ENCODE data around the gene DIABLO. TPM values are rescaled to one million over a fixed set of nuclear protein-coding genes. Genes with fewer than 3 reads are reported as not detected.

Gene DIABLO
- total RNA-seq, 1 donor from 2014 or later = 87.6 TPM

GRCh38 chr12:122185079-122185478, 40.8 kb downstream of the DIABLO start:
- no peak for TF ChIP-seq CTCF (IDR thresholded peaks at IDR 0.05; ENCODE audit: insufficient read depth, low read depth, low read length)
- no peak for TF ChIP-seq EZH2 (IDR thresholded peaks at IDR 0.05; ENCODE audit: insufficient read depth, low read length)
- H3K4me3 Mint-ChIP-seq (ENCODE audit: unreplicated experiment) = peak overlapping the region; percentile 40
- peaks cover 5% of the 10 kb centered on the region for H3K4me1 Mint-ChIP-seq (ENCODE audit: low read depth, unreplicated experiment)
- DNase-seq (ENCODE audit: low read depth) (no peak), FAIRE-seq (no peak)
- Histone ChIP-seq H3K4me2 (ENCODE audit: low read length) (no peak overlapping the region), H2AFZ (ENCODE audit: low read depth, low read length) (no peak overlapping the region), H3K79me2 (ENCODE audit: insufficient read depth, low read length) (no peaks in the 10 kb centered on the region), H3K4me3 (ENCODE audit: insufficient read depth, low read depth, low read length) (no peak overlapping the region), H3K27me3 (ENCODE audit: insufficient read depth, low read length) (no peaks in the 10 kb centered on the region), H3K4me1 (ENCODE audit: insufficient read depth, low read length) (peaks cover 5% of the 10 kb centered on the region), H4K20me1 (ENCODE audit: insufficient read depth, low read length) (no peaks in the 10 kb centered on the region), H3K27ac (ENCODE audit: low read depth, low read length) (no peak overlapping the region), H3K9me3 (ENCODE audit: insufficient read depth, low read depth, low read length) (no peaks in the 10 kb centered on the region), H3K9ac (ENCODE audit: low read length) (no peak overlapping the region), H3K36me3 (ENCODE audit: insufficient read depth, low read length) (no peaks in the 10 kb centered on the region)
- no peak overlapping the region for H3K27ac Mint-ChIP-seq (ENCODE audit: unreplicated experiment)
- H3K9me3 Mint-ChIP-seq (ENCODE audit: unreplicated experiment) = no peaks in the 10 kb centered on the region
- H3K36me3 Mint-ChIP-seq (ENCODE audit: low read depth, unreplicated experiment) = no peaks in the 10 kb centered on the region
- H3K27me3 Mint-ChIP-seq (ENCODE audit: low read depth, unreplicated experiment) = peaks cover 17% of the 10 kb centered on the region

- Mint-ChIP-seq H3K27me3 (ENCODE audit: low read depth, unreplicated experiment) (peaks cover 17% of the 10 kb centered on the region), H3K27ac (ENCODE audit: unreplicated experiment) (no peak overlapping the region), H3K4me1 (ENCODE audit: low read depth, unreplicated experiment) (peaks cover 7% of the 10 kb centered on the region), H3K36me3 (ENCODE audit: low read depth, unreplicated experiment) (no peaks in the 10 kb centered on the region), H3K9me3 (ENCODE audit: unreplicated experiment) (no peaks in the 10 kb centered on the region), H3K4me3 (ENCODE audit: unreplicated experiment) (peak overlapping the region; percentile 40)
- FAIRE-seq (no peak), DNase-seq (ENCODE audit: low read depth) (no peak)
- no peak overlapping the region for H3K9ac ChIP-seq (ENCODE audit: low read length)
- H3K9me3 ChIP-seq (ENCODE audit: insufficient read depth, low read depth, low read length) = no peaks in the 10 kb centered on the region
- no peak for TF ChIP-seq EZH2 (IDR thresholded peaks at IDR 0.05; ENCODE audit: insufficient read depth, low read length)
- no peak for TF ChIP-seq CTCF (IDR thresholded peaks at IDR 0.05; ENCODE audit: insufficient read depth, low read depth, low read length)
- H3K4me2 ChIP-seq (ENCODE audit: low read length) = no peak overlapping the region
- no peaks in the 10 kb centered on the region for H3K27me3 ChIP-seq (ENCODE audit: insufficient read depth, low read length)
- H3K4me1 ChIP-seq (ENCODE audit: insufficient read depth, low read length) = peaks cover 7% of the 10 kb centered on the region
- no peaks in the 10 kb centered on the region for H4K20me1 ChIP-seq (ENCODE audit: insufficient read depth, low read length)
- no peak overlapping the region for H3K27ac ChIP-seq (ENCODE audit: low read depth, low read length)
- no peaks in the 10 kb centered on the region for H3K79me2 ChIP-seq (ENCODE audit: insufficient read depth, low read length)
- no peak overlapping the region for H2AFZ ChIP-seq (ENCODE audit: low read depth, low read length)
- no peak overlapping the region for H3K4me3 ChIP-seq (ENCODE audit: insufficient read depth, low read depth, low read length)
- no peaks in the 10 kb centered on the region for H3K36me3 ChIP-seq (ENCODE audit: insufficient read depth, low read length)
Measured at GRCh38 chr12:122184517-122184916, 41.3 kb downstream of the DIABLO start.

- Mint-ChIP-seq H3K27ac (ENCODE audit: unreplicated experiment) (peak overlapping the region; percentile 26), H3K27me3 (ENCODE audit: low read depth, unreplicated experiment) (peaks cover 17% of the 10 kb centered on the region), H3K36me3 (ENCODE audit: low read depth, unreplicated experiment) (peaks cover 2% of the 10 kb centered on the region), H3K9me3 (ENCODE audit: unreplicated experiment) (no peaks in the 10 kb centered on the region), H3K4me1 (ENCODE audit: low read depth, unreplicated experiment) (peaks cover 7% of the 10 kb centered on the region), H3K4me3 (ENCODE audit: unreplicated experiment) (peak overlapping the region; percentile 45)
- DNase-seq (ENCODE audit: low read depth) = no peak
- peak overlapping the region; percentile 43 for H3K9ac ChIP-seq (ENCODE audit: low read length)
- peaks cover 7% of the 10 kb centered on the region for H3K4me1 ChIP-seq (ENCODE audit: insufficient read depth, low read length)
- H3K4me3 ChIP-seq (ENCODE audit: insufficient read depth, low read depth, low read length) = no peak overlapping the region
- H3K79me2 ChIP-seq (ENCODE audit: insufficient read depth, low read length) = no peaks in the 10 kb centered on the region
- H3K27ac ChIP-seq (ENCODE audit: low read depth, low read length) = no peak overlapping the region
- H3K9me3 ChIP-seq (ENCODE audit: insufficient read depth, low read depth, low read length) = no peaks in the 10 kb centered on the region
- FAIRE-seq = no peak
- H3K4me2 ChIP-seq (ENCODE audit: low read length) = peak overlapping the region; percentile 89
- no peaks in the 10 kb centered on the region for H4K20me1 ChIP-seq (ENCODE audit: insufficient read depth, low read length)
- H3K36me3 ChIP-seq (ENCODE audit: insufficient read depth, low read length) = no peaks in the 10 kb centered on the region
- no peaks in the 10 kb centered on the region for H3K27me3 ChIP-seq (ENCODE audit: insufficient read depth, low read length)
- peak overlapping the region; percentile 81 for H2AFZ ChIP-seq (ENCODE audit: low read depth, low read length)
- no peak for TF ChIP-seq EZH2 (IDR thresholded peaks at IDR 0.05; ENCODE audit: insufficient read depth, low read length)
- TF ChIP-seq CTCF (IDR thresholded peaks at IDR 0.05; ENCODE audit: insufficient read depth, low read depth, low read length) = no peak
Measured at GRCh38 chr12:122183588-122183940, 42.3 kb downstream of the DIABLO start.

All from astrocyte (in vitro differentiated cells and primary cell).